A549 treated with CpdA at 1 μM for 4 hours (cell line): ENCODE data around the gene MB21D2. TPM values are rescaled to one million over a fixed set of nuclear protein-coding genes. Genes with fewer than 3 reads are reported as not detected.

Experiments
- total RNA-seq: library from RNA; stranded (reverse); fragments of 200-300 nt; extraction: Qiagen RNA extraction; gene quantifications from 5 replicates; pipeline ENCODE4 v1.2.3, GENCODE V29; 2022; ENCODE audit warnings: low read depth

Gene MB21D2, protein sequence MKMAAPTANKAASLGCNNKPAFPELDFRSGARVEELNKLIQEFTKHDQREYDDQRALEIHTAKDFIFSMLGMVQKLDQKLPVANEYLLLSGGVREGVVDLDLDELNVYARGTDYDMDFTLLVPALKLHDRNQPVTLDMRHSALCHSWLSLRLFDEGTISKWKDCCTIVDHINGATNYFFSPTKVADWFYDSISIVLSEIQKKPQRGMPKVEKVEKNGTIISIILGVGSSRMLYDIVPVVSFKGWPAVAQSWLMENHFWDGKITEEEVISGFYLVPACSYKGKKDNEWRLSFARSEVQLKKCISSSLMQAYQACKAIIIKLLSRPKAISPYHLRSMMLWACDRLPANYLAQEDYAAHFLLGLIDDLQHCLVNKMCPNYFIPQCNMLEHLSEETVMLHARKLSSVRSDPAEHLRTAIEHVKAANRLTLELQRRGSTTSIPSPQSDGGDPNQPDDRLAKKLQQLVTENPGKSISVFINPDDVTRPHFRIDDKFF
- 4.8 to 5.4 TPM (median 5.1 TPM) in 5 replicates for total RNA-seq

GRCh38 chr3:192917404-192918274 lies at the start of gene MB21D2:
MB21D2 (minus strand) TSS chr3:192917856; CDS start chr3:192917840, 16 bp downstream.

Other genes with a start within 250 kb of the MB21D2 start
- gene FGF12, start 190.3 kb downstream of the MB21D2 start, total RNA-seq, result 0.34 to 1.0 TPM (median 0.61 TPM) in 5 replicates